Measurements from ENCODE around the gene TUT1. TPM values are rescaled to one million over a fixed set of nuclear protein-coding genes. Genes with fewer than 3 reads are reported as not detected.

Gene TUT1
- total RNA-seq, 1 experiment from 2014 or later: 39.3 TPM

DNA sequence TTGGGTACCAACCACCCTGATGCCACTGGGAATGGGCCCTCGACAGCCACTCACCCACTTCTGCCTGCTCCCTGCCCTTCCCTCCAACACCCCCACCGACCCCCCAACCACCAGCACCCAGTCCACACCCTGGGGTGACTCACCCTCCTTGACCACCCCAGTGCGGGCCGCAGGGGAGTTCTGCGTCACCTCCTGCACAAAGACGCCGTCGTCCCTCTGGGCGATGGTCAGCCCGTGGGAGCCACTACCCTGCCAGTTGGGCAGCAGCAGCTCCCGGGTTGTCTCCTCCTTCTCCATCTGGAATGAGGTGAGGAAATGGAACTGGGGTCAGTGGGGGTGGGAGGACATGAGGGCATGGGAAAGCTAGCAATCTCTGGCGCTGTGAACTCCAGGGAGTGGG lies 55.5 kb downstream of the TUT1 start:
- H3F3A ChIP-seq (ENCODE audit: insufficient read depth, low read depth): peaks cover 27% of the 10 kb centered on the region
- H3K4me2 ChIP-seq: no peak overlapping the region
- TF ChIP-seq, protein P1, sequence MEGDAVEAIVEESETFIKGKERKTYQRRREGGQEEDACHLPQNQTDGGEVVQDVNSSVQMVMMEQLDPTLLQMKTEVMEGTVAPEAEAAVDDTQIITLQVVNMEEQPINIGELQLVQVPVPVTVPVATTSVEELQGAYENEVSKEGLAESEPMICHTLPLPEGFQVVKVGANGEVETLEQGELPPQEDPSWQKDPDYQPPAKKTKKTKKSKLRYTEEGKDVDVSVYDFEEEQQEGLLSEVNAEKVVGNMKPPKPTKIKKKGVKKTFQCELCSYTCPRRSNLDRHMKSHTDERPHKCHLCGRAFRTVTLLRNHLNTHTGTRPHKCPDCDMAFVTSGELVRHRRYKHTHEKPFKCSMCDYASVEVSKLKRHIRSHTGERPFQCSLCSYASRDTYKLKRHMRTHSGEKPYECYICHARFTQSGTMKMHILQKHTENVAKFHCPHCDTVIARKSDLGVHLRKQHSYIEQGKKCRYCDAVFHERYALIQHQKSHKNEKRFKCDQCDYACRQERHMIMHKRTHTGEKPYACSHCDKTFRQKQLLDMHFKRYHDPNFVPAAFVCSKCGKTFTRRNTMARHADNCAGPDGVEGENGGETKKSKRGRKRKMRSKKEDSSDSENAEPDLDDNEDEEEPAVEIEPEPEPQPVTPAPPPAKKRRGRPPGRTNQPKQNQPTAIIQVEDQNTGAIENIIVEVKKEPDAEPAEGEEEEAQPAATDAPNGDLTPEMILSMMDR (conservative IDR thresholded peaks at IDR 0.05): no peak
- H3K4me1 ChIP-seq (replicated peaks; ENCODE audit: insufficient read depth): peaks cover 34% of the 10 kb centered on the region
- no peaks in the 10 kb centered on the region for H3K9me3 ChIP-seq (ENCODE audit: insufficient read depth, low read depth)
- ChIA-PET CTCF (no interaction called here), POLR2A (ENCODE audit: unreplicated experiment) (interaction anchor here (0.6 kb wide), 1 partner anchor 22 kb away, joined by 5 read pairs; no protein-coding TSS in a partner anchor)
- H4K20me1 ChIP-seq (ENCODE audit: insufficient read depth): peaks cover 40% of the 10 kb centered on the region
- H3K79me2 ChIP-seq (ENCODE audit: low read depth): peaks cover 79% of the 10 kb centered on the region
- H2AFZ ChIP-seq: no peak overlapping the region
- no peak for DNase-seq
- no peak overlapping the region for H3K4me3 ChIP-seq
- H3K36me3 ChIP-seq (ENCODE audit: low read depth): peaks cover 47% of the 10 kb centered on the region
- BruUV-seq (replicated peaks): no TSS peak
- intact Hi-C loops (cut with micrococcal nuclease; ENCODE audit: unreplicated experiment): no loop called here
- H3K27ac ChIP-seq: no peak overlapping the region
- no peaks in the 10 kb centered on the region for H3K27me3 ChIP-seq (ENCODE audit: insufficient read depth, low read depth)
- H3K9me2 ChIP-seq (ENCODE audit: insufficient read depth): no peaks in the 10 kb centered on the region

DNA sequence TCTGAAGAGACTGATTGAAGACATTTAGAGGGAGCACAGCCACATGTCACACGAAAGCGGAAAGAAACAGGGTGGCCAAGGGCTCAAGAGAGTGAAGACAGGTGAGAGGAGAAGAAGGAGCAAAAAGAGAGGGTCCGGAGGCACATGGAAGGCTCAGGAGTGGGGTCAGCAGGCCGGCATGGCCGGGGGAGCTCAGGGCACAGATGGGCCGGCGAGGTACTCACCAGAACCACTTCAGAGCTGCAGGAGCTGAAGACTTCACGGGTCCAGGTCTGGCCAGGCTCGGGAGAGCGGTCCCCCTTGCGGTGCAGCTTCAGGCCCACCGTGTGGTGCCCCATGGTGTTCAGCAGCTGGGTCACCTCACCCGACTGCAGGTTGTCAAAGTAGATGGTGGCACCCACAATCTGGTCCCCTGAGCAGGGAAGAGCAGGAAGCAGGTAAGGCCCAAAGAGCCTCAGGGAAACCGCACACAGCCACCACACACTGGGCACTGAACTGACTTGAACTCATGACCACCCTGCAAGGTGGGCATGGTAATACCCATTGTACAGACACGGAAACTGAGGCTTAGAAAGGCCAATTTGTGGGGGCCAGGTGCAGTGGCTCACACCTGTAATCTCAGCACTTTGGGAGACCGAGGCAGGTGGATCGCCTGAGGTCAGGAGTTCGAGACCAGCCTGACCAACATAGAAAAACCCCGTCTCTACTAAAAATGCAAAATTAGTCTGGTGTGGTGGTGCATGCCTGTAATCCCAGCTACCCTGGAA lies 56.4 kb downstream of the TUT1 start:
- H3K79me2 ChIP-seq (ENCODE audit: low read depth): peaks cover 71% of the 10 kb centered on the region
- no peaks in the 10 kb centered on the region for H3K9me2 ChIP-seq (ENCODE audit: insufficient read depth)
- H3K27me3 ChIP-seq (ENCODE audit: insufficient read depth, low read depth): no peaks in the 10 kb centered on the region
- POLR2A ChIA-PET (ENCODE audit: unreplicated experiment): interaction anchor here (0.6 kb wide), 1 partner anchor 23 kb away, joined by 5 read pairs; no protein-coding TSS in a partner anchor
- H3K4me2 ChIP-seq: no peak overlapping the region
- H3K27ac ChIP-seq: no peak overlapping the region
- BruUV-seq (replicated peaks): no TSS peak
- H3K9me3 ChIP-seq (ENCODE audit: insufficient read depth, low read depth): no peaks in the 10 kb centered on the region
- peaks cover 26% of the 10 kb centered on the region for H3K4me1 ChIP-seq (replicated peaks; ENCODE audit: insufficient read depth)
- H3K4me3 ChIP-seq: no peak overlapping the region
- no peak for DNase-seq
- peaks cover 34% of the 10 kb centered on the region for H4K20me1 ChIP-seq (ENCODE audit: insufficient read depth)
- intact Hi-C loops (cut with micrococcal nuclease; ENCODE audit: unreplicated experiment): no loop called here
- no peak overlapping the region for H2AFZ ChIP-seq
- H3F3A ChIP-seq (ENCODE audit: insufficient read depth, low read depth): peaks cover 23% of the 10 kb centered on the region
- CTCF ChIA-PET: no interaction called here
- peaks cover 55% of the 10 kb centered on the region for H3K36me3 ChIP-seq (ENCODE audit: low read depth)
- no peak for TF ChIP-seq EZH2 (IDR thresholded peaks at IDR 0.05; ENCODE audit: low read depth)
- TF ChIP-seq, protein P1 (conservative IDR thresholded peaks at IDR 0.05): no peak

DNA sequence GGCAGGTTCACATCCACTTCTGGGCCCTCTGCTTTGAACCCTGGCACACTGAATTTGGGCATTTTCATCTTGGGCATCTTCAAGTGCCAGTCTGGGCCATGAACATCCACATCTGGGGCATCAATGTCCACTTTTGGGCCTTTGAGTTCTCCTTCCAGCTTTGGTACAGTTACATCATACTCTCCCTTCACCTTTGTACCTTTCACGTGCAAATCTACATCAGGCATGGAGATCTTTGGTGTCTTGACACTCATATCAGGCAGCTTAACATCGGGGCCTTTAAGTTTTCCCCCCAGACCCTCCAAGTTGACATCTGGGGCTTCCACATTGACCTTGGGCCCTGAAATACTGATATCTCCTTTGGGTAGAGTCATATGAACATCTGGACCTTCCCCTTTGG lies 59.2 kb downstream of the TUT1 start:
- H3F3A ChIP-seq (ENCODE audit: insufficient read depth, low read depth): peaks cover 8% of the 10 kb centered on the region; the same call in 1 of the 2 replicates
- intact Hi-C loops (cut with micrococcal nuclease; ENCODE audit: unreplicated experiment): no loop called here
- no peak overlapping the region for H3K4me3 ChIP-seq
- no peaks in the 10 kb centered on the region for H3K9me3 ChIP-seq (ENCODE audit: insufficient read depth, low read depth)
- ChIA-PET CTCF (no interaction called here), POLR2A (ENCODE audit: unreplicated experiment) (no interaction called here)
- TSS peak; percentile 4 for BruUV-seq (replicated peaks)
- no peaks in the 10 kb centered on the region for H3K9me2 ChIP-seq (ENCODE audit: insufficient read depth)
- H3K27me3 ChIP-seq (ENCODE audit: insufficient read depth, low read depth): no peaks in the 10 kb centered on the region
- peaks cover 10% of the 10 kb centered on the region for H4K20me1 ChIP-seq (ENCODE audit: insufficient read depth)
- DNase-seq: no peak
- peaks cover 48% of the 10 kb centered on the region for H3K79me2 ChIP-seq (ENCODE audit: low read depth)
- no peak for TF ChIP-seq EZH2 (IDR thresholded peaks at IDR 0.05; ENCODE audit: low read depth)
- TF ChIP-seq, protein P1 (conservative IDR thresholded peaks at IDR 0.05): no peak
- no peak overlapping the region for H3K4me2 ChIP-seq
- H3K36me3 ChIP-seq (ENCODE audit: low read depth): peaks cover 59% of the 10 kb centered on the region
- no peak overlapping the region for H2AFZ ChIP-seq
- H3K4me1 ChIP-seq (replicated peaks; ENCODE audit: insufficient read depth): no peaks in the 10 kb centered on the region
- no peak overlapping the region for H3K27ac ChIP-seq

Small RNAs within 50 kb of the gene (microRNA-seq; reads per million reads assigned to microRNA genes)
- gene MIR6747 (ENCODE audit: borderline number of aligned reads, borderline replicate concordance): not detected

Other genes starting within 250 kb of the TUT1 start
- gene SCGB1A1, start 172.5 kb downstream of the TUT1 start, total RNA-seq (2021): not detected in 2 replicates
- gene AHNAK, start 44.7 kb downstream of the TUT1 start, total RNA-seq (2021): 632 and 734 TPM in 2 replicates
- 1,773 and 2,008 TPM in 2 replicates for gene EEF1G, start 17.6 kb downstream of the TUT1 start, total RNA-seq (2021)
- 96.6 and 120 TPM in 2 replicates for gene MTA2, start 10.3 kb upstream of the TUT1 start, total RNA-seq (2021)
- gene EML3, start 21.3 kb upstream of the TUT1 start, total RNA-seq (2021): 83.2 and 84.2 TPM in 2 replicates
- 6.2 and 7.0 TPM in 2 replicates for gene ROM1, start 21.7 kb upstream of the TUT1 start, total RNA-seq (2021)
- gene B3GAT3, start 30.5 kb upstream of the TUT1 start, total RNA-seq (2021): 38.9 and 60.5 TPM in 2 replicates
- gene GANAB, start 55.1 kb upstream of the TUT1 start, total RNA-seq (2021): 478 and 525 TPM in 2 replicates
- gene INTS5, start 61.8 kb upstream of the TUT1 start, total RNA-seq (2021): 28.2 and 31.5 TPM in 2 replicates
- 86.7 and 94.9 TPM in 2 replicates for gene C11orf98, start 73.7 kb upstream of the TUT1 start, total RNA-seq (2021)
- gene CSKMT, start 73.8 kb upstream of the TUT1 start, total RNA-seq (2021): 19.2 and 51.9 TPM in 2 replicates
- 16.1 and 25.4 TPM in 2 replicates for gene UQCC3, start 80.2 kb upstream of the TUT1 start, total RNA-seq (2021)
- gene LBHD1, start 80.7 kb upstream of the TUT1 start, total RNA-seq (2021): 13.2 and 16.1 TPM in 2 replicates
- gene UBXN1, start 87.5 kb upstream of the TUT1 start, total RNA-seq (2021): 143 and 150 TPM in 2 replicates
- gene LRRN4CL, start 98.0 kb upstream of the TUT1 start, total RNA-seq (2021): 1.0 and 1.3 TPM in 2 replicates
- gene BSCL2, start 115.9 kb upstream of the TUT1 start, total RNA-seq (2021): 173 and 201 TPM in 2 replicates
- 0.57 TPM in 1 of 2 replicates, not detected in the other for gene GNG3, start 116.2 kb upstream of the TUT1 start, total RNA-seq (2021)
- 55.2 and 76.9 TPM in 2 replicates for gene HNRNPUL2, start 135.9 kb upstream of the TUT1 start, total RNA-seq (2021)
- gene TTC9C, start 137.0 kb upstream of the TUT1 start, total RNA-seq (2021): 65.3 and 71.4 TPM in 2 replicates
- 16.5 and 17.2 TPM in 2 replicates for gene ZBTB3, start 162.6 kb upstream of the TUT1 start, total RNA-seq (2021)
- 131 and 155 TPM in 2 replicates for gene POLR2G, start 170.1 kb upstream of the TUT1 start, total RNA-seq (2021)
- gene TAF6L, start 179.9 kb upstream of the TUT1 start, total RNA-seq (2021): 31.2 and 36.4 TPM in 2 replicates
- 45.5 and 48.3 TPM in 2 replicates for gene TMEM179B, start 195.9 kb upstream of the TUT1 start, total RNA-seq (2021)
- gene TMEM223, start 200.5 kb upstream of the TUT1 start, total RNA-seq (2021): 17.9 and 22.6 TPM in 2 replicates
- 45.6 and 56.1 TPM in 2 replicates for gene NXF1, start 213.9 kb upstream of the TUT1 start, total RNA-seq (2021)
- 61.9 and 65.8 TPM in 2 replicates for gene STX5, start 240.5 kb upstream of the TUT1 start, total RNA-seq (2021)
- gene TEX54, start 241.3 kb upstream of the TUT1 start, total RNA-seq (2021): not detected in 2 replicates
- gene WDR74, start 248.1 kb upstream of the TUT1 start, total RNA-seq (2021): 72.4 and 74.1 TPM in 2 replicates